Upper lobe of right lung (tissue), 1 donor: Measurements from ENCODE around the gene XPOT. TPM values are rescaled to one million over a fixed set of nuclear protein-coding genes. Genes with fewer than 3 reads are reported as not detected.

Source experiments
- ATAC-seq: fragments of 200-7000 bp; cut with Tn5 transposase; one replicate; pipeline ENCODE4 v1.9.1; 2020; ENCODE audit warnings: mild to moderate bottlenecking, moderate library complexity
- DNase-seq: peaks from one replicate; pipeline ENCODE4 v3.0.0-alpha.2; 2020
- H3K27ac ChIP-seq: fragments of 200-600 bp; one replicate; pipeline ENCODE4 v1.8.0; 2022
- H3K27me3 ChIP-seq: fragments of 200-600 bp; one replicate; pipeline ENCODE4 v1.8.0; 2022; ENCODE audit warnings: mild to moderate bottlenecking
- H3K36me3 ChIP-seq: fragments of 200-600 bp; one replicate; pipeline ENCODE4 v1.8.0; 2022
- H3K4me1 ChIP-seq: fragments of 200-600 bp; one replicate; pipeline ENCODE4 v1.8.0; 2022
- H3K4me3 ChIP-seq: fragments of 200-600 bp; one replicate; pipeline ENCODE4 v1.8.0; 2022; ENCODE audit warnings: mild to moderate bottlenecking
- H3K9me3 ChIP-seq: fragments of 200-600 bp; one replicate; pipeline ENCODE4 v1.8.0; 2022
- intact Hi-C: fragments of 100-400 bp; cut with DNase I; formaldehyde crosslinking; loops from one replicate; pipeline ENCODE4 v1.11.0; 2022
- total RNA-seq: library from RNA; stranded (reverse); fragmentation: NEBNext Ultra II Directional; extraction: Animal tissue kit (Norgen Biotek cat#: 25700); gene quantifications from one replicate; pipeline ENCODE4 v1.2.1, GENCODE V29; 2021
- TF ChIP-seq, protein P1 (sequence below): fragments of 200-600 bp; IDR thresholded peaks from one replicate; pipeline ENCODE4 v1.8.0; 2022; ENCODE audit warnings: antibody characterized with exemption
- donor health status: DM: no; HTN: yes; CAD: no; lungs with severe emphysema.

The XPOT gene
- total RNA-seq, 1 donor from 2014 or later = 65.8 TPM

DNA sequence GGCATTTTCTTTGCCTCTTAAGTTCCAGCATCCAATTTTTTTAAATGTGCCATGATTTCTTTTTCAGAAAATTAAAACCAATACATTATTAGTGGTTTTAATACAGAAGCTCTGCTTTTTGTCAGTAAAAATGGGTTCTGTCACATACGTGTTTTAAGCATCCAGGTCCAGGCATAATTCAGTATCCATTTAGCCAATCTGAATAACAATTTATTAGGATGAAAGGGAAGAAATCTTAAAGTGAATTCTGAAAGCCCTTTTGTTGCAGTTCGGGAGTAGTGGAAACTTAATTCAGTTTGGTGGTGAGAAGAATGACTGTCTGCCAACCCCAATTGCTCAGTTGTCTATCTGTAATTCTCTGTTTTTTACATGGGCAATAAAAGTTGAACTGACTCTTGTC lies 7.2 kb downstream of the XPOT start:
- intact Hi-C loops = no loop called here

DNA sequence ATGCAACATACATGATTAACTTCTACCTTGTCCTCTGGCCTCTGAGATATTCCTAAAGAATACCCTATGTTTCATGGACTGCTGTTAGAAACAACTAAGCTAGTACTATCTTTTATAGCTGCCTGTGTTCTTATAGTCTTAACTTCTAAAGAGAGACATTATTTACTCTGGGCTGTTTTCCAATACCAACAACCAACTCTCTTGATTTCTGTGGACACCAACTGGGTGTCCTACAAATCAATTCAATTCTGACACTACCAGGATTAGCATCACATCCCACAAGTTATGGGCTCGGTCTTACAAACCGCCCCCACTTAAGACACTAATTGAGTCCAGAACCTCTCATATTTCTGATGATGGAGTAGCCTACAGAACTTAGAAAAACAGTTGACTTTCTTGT lies 8.3 kb downstream of the XPOT start:
- H3K9me3 ChIP-seq = no peaks in the 10 kb centered on the region
- H3K27ac ChIP-seq = no peak overlapping the region
- H3K27me3 ChIP-seq = no peaks in the 10 kb centered on the region
- ATAC-seq (no peak), DNase-seq (no peak)
- TF ChIP-seq, protein P1, sequence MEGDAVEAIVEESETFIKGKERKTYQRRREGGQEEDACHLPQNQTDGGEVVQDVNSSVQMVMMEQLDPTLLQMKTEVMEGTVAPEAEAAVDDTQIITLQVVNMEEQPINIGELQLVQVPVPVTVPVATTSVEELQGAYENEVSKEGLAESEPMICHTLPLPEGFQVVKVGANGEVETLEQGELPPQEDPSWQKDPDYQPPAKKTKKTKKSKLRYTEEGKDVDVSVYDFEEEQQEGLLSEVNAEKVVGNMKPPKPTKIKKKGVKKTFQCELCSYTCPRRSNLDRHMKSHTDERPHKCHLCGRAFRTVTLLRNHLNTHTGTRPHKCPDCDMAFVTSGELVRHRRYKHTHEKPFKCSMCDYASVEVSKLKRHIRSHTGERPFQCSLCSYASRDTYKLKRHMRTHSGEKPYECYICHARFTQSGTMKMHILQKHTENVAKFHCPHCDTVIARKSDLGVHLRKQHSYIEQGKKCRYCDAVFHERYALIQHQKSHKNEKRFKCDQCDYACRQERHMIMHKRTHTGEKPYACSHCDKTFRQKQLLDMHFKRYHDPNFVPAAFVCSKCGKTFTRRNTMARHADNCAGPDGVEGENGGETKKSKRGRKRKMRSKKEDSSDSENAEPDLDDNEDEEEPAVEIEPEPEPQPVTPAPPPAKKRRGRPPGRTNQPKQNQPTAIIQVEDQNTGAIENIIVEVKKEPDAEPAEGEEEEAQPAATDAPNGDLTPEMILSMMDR = no peak
- H3K36me3 ChIP-seq = peaks cover 79% of the 10 kb centered on the region
- no peak overlapping the region for H3K4me3 ChIP-seq
- intact Hi-C loops = no loop called here
- H3K4me1 ChIP-seq = no peaks in the 10 kb centered on the region

More for the DNA sequence above, 7.2 kb downstream of the XPOT start:
- H3K9me3 ChIP-seq = no peaks in the 10 kb centered on the region
- H3K4me1 ChIP-seq = no peaks in the 10 kb centered on the region
- DNase-seq (no peak), ATAC-seq (no peak)
- H3K36me3 ChIP-seq = peaks cover 69% of the 10 kb centered on the region
- TF ChIP-seq, protein P1 = no peak
- H3K27me3 ChIP-seq = no peaks in the 10 kb centered on the region
- H3K4me3 ChIP-seq = no peak overlapping the region
- H3K27ac ChIP-seq = no peak overlapping the region

GRCh38 chr12:64413884-64414283 lies 9.7 kb downstream of the XPOT start:
- intact Hi-C loops = no loop called here
- no peak for ATAC-seq
- no peak overlapping the region for H3K27ac ChIP-seq
- H3K36me3 ChIP-seq = peaks cover 94% of the 10 kb centered on the region
- DNase-seq = no peak
- H3K9me3 ChIP-seq = no peaks in the 10 kb centered on the region
- H3K27me3 ChIP-seq = no peaks in the 10 kb centered on the region
- TF ChIP-seq, protein P1 = no peak
- H3K4me1 ChIP-seq = no peaks in the 10 kb centered on the region
- no peak overlapping the region for H3K4me3 ChIP-seq

- H3K27ac ChIP-seq = no peak overlapping the region
- DNase-seq (no peak), ATAC-seq (no peak)
- TF ChIP-seq, protein P1 = no peak
- H3K36me3 ChIP-seq = peaks cover 95% of the 10 kb centered on the region
- no peak overlapping the region for H3K4me3 ChIP-seq
- intact Hi-C loops = no loop called here
- no peaks in the 10 kb centered on the region for H3K27me3 ChIP-seq
- H3K4me1 ChIP-seq = no peaks in the 10 kb centered on the region
- H3K9me3 ChIP-seq = no peaks in the 10 kb centered on the region
Measured at GRCh38 chr12:64418209-64418608, 14.0 kb downstream of the XPOT start.

GRCh38 chr12:64419696-64420095 lies 15.5 kb downstream of the XPOT start:
- no peaks in the 10 kb centered on the region for H3K4me1 ChIP-seq
- ATAC-seq = no peak
- H3K4me3 ChIP-seq = no peak overlapping the region
- H3K36me3 ChIP-seq = peaks cover 95% of the 10 kb centered on the region
- TF ChIP-seq, protein P1 = no peak
- no peaks in the 10 kb centered on the region for H3K27me3 ChIP-seq
- intact Hi-C loops = no loop called here
- no peak overlapping the region for H3K27ac ChIP-seq
- no peaks in the 10 kb centered on the region for H3K9me3 ChIP-seq
- no peak for DNase-seq

GRCh38 chr12:64427988-64428387 lies 23.8 kb downstream of the XPOT start:
- peaks cover 98% of the 10 kb centered on the region for H3K36me3 ChIP-seq
- H3K27ac ChIP-seq = no peak overlapping the region
- intact Hi-C loops = no loop called here
- H3K4me1 ChIP-seq = no peaks in the 10 kb centered on the region
- no peak for ATAC-seq
- H3K4me3 ChIP-seq = no peak overlapping the region
- DNase-seq = no peak
- TF ChIP-seq, protein P1 = no peak
- no peaks in the 10 kb centered on the region for H3K9me3 ChIP-seq
- H3K27me3 ChIP-seq = no peaks in the 10 kb centered on the region
